Measurements from ENCODE around the gene DISP2. TPM values are rescaled to one million over a fixed set of nuclear protein-coding genes. Genes with fewer than 3 reads are reported as not detected.

DISP2 gene
- total RNA-seq, 1 experiment from 2014 or later, result 0.35 TPM

DNA sequence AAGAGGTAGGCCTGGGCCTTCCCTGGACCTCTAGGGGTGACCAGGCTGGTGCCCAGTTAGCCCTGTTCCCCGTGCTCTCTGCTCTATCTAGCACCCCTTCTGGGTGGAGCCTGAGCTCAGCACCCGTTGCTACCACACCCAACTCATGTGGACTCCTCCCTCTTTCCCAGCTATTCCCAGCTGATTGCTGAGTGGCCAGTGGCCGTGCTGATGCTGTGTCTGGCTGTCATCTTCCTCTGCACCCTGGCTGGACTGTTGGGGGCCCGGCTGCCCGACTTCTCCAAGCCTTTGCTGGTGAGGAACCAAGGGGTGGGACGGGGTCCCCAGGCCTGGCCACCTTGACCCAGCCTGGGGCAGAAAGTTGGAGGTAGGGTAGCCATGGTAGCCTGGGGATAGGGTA, 6.2 kb downstream of the DISP2 start:
- CTCF ChIA-PET, result no interaction called here
- intact Hi-C loops (cut with micrococcal nuclease; ENCODE audit: unreplicated experiment), result no loop called here
- BruUV-seq (replicated peaks), result no TSS peak

DNA sequence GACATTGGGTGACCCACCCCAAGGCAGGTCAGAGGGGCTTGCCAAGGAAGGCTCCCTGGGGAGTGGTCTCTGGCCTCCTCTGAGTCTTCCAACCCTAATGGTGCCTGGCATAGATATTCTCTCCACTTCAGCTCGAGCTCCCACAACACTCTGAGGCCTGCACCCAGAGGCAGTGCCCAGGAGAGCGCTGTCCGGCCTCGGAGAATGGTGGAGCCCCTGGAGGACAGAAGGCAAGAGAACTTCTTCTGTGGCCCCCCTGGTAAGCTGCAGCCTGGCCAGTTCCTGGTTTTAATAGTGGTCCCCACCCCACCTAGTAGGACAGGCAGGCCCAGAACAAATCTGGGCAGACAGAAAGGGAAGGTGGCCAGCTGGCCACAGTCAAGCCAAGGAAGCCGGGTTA, 7.0 kb downstream of the DISP2 start:
- H3K9me2 ChIP-seq (ENCODE audit: insufficient read depth), result no peaks in the 10 kb centered on the region
- ChIA-PET CTCF (interaction anchor here (0.8 kb wide), 1 partner anchor 21 kb away, joined by 3 read pairs; no protein-coding TSS in a partner anchor), POLR2A (ENCODE audit: unreplicated experiment) (no interaction called here)
- no peak overlapping the region for H3K4me3 ChIP-seq
- no peaks in the 10 kb centered on the region for H3K36me3 ChIP-seq (ENCODE audit: low read depth)
- no peak for TF ChIP-seq EZH2 (IDR thresholded peaks at IDR 0.05; ENCODE audit: low read depth)
- TF ChIP-seq, protein P1, sequence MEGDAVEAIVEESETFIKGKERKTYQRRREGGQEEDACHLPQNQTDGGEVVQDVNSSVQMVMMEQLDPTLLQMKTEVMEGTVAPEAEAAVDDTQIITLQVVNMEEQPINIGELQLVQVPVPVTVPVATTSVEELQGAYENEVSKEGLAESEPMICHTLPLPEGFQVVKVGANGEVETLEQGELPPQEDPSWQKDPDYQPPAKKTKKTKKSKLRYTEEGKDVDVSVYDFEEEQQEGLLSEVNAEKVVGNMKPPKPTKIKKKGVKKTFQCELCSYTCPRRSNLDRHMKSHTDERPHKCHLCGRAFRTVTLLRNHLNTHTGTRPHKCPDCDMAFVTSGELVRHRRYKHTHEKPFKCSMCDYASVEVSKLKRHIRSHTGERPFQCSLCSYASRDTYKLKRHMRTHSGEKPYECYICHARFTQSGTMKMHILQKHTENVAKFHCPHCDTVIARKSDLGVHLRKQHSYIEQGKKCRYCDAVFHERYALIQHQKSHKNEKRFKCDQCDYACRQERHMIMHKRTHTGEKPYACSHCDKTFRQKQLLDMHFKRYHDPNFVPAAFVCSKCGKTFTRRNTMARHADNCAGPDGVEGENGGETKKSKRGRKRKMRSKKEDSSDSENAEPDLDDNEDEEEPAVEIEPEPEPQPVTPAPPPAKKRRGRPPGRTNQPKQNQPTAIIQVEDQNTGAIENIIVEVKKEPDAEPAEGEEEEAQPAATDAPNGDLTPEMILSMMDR (conservative IDR thresholded peaks at IDR 0.05), result no peak
- BruUV-seq (replicated peaks), result no TSS peak
- H3K79me2 ChIP-seq (ENCODE audit: low read depth), result no peaks in the 10 kb centered on the region
- H3F3A ChIP-seq (ENCODE audit: insufficient read depth, low read depth), result no peaks in the 10 kb centered on the region
- intact Hi-C loops (cut with micrococcal nuclease; ENCODE audit: unreplicated experiment), result no loop called here
- H3K27ac ChIP-seq, result no peak overlapping the region
- no peak for DNase-seq
- no peak overlapping the region for H3K4me2 ChIP-seq
- H3K27me3 ChIP-seq (ENCODE audit: insufficient read depth, low read depth), result no peaks in the 10 kb centered on the region
- no peak overlapping the region for H2AFZ ChIP-seq
- no peaks in the 10 kb centered on the region for H3K4me1 ChIP-seq (replicated peaks; ENCODE audit: insufficient read depth)
- H3K9me3 ChIP-seq (ENCODE audit: insufficient read depth, low read depth), result no peaks in the 10 kb centered on the region
- no peaks in the 10 kb centered on the region for H4K20me1 ChIP-seq (ENCODE audit: insufficient read depth)

More for the DNA sequence above, 6.2 kb downstream of the DISP2 start:
- no peak overlapping the region for H3K27ac ChIP-seq
- no peaks in the 10 kb centered on the region for H3K36me3 ChIP-seq (ENCODE audit: low read depth)
- H3F3A ChIP-seq (ENCODE audit: insufficient read depth, low read depth), result no peaks in the 10 kb centered on the region
- H3K9me2 ChIP-seq (ENCODE audit: insufficient read depth), result no peaks in the 10 kb centered on the region
- no peak for TF ChIP-seq EZH2 (IDR thresholded peaks at IDR 0.05; ENCODE audit: low read depth)
- TF ChIP-seq, protein P1 (conservative IDR thresholded peaks at IDR 0.05), result no peak
- no peaks in the 10 kb centered on the region for H3K9me3 ChIP-seq (ENCODE audit: insufficient read depth, low read depth)
- H3K4me3 ChIP-seq, result no peak overlapping the region
- no peak overlapping the region for H2AFZ ChIP-seq
- no peak overlapping the region for H3K4me2 ChIP-seq
- H4K20me1 ChIP-seq (ENCODE audit: insufficient read depth), result no peaks in the 10 kb centered on the region
- no peaks in the 10 kb centered on the region for H3K27me3 ChIP-seq (ENCODE audit: insufficient read depth, low read depth)
- POLR2A ChIA-PET (ENCODE audit: unreplicated experiment), result no interaction called here
- no peaks in the 10 kb centered on the region for H3K4me1 ChIP-seq (replicated peaks; ENCODE audit: insufficient read depth)
- no peak for DNase-seq
- no peaks in the 10 kb centered on the region for H3K79me2 ChIP-seq (ENCODE audit: low read depth)

- intact Hi-C loops (cut with micrococcal nuclease; ENCODE audit: unreplicated experiment), result no loop called here
- Histone ChIP-seq H3K4me2 (no peak overlapping the region), H3K79me2 (ENCODE audit: low read depth) (no peaks in the 10 kb centered on the region), H3K9me3 (ENCODE audit: insufficient read depth, low read depth) (no peaks in the 10 kb centered on the region), H4K20me1 (ENCODE audit: insufficient read depth) (no peaks in the 10 kb centered on the region), H3K9me2 (ENCODE audit: insufficient read depth) (no peaks in the 10 kb centered on the region), H3F3A (ENCODE audit: insufficient read depth, low read depth) (no peaks in the 10 kb centered on the region), H3K27ac (no peak overlapping the region), H3K4me1 (replicated peaks; ENCODE audit: insufficient read depth) (no peaks in the 10 kb centered on the region), H2AFZ (no peak overlapping the region), H3K4me3 (no peak overlapping the region), H3K27me3 (ENCODE audit: insufficient read depth, low read depth) (no peaks in the 10 kb centered on the region), H3K36me3 (ENCODE audit: low read depth) (no peaks in the 10 kb centered on the region)
- TF ChIP-seq, protein P1 (conservative IDR thresholded peaks at IDR 0.05), result no peak
- TF ChIP-seq EZH2 (IDR thresholded peaks at IDR 0.05; ENCODE audit: low read depth), result no peak
- ChIA-PET CTCF (interaction anchor here (0.7 kb wide), 1 partner anchor 43 kb away, joined by 3 read pairs; the partner anchor contains the start of gene INAFM2), POLR2A (ENCODE audit: unreplicated experiment) (no interaction called here)
- no TSS peak for BruUV-seq (replicated peaks)
- no peak for DNase-seq
These were observed 7.8 kb downstream of the DISP2 start for GRCh38 chr15:40365624-40366456.
